Thyroid gland (tissue), 4 donors: ENCODE data around the gene POMT1. TPM values are rescaled to one million over a fixed set of nuclear protein-coding genes. Genes with fewer than 3 reads are reported as not detected.
"Not testable (repeated sequence)": the region's sequence is repeated elsewhere in the genome, so short reads cannot be mapped to it uniquely, and the experiment has no call there.

ENCODE experiments used
- DNase-seq, 2 donors: peaks; one replicate each; pipeline ENCODE4 v3.0.0-alpha.2; 2019
- H3K27ac ChIP-seq, 3 donors: fragments of 200-600 bp; sonication (generic); 1 replicate in 2 of 3; 2 replicates in 1 of 3; pipeline ENCODE4 v1.5.1; 2016 to 2019; ENCODE audit warnings: mild to moderate bottlenecking in 1 of 3, moderate library complexity in 1 of 3
- H3K27me3 ChIP-seq: fragments of 200-600 bp; sonication (generic); one replicate; pipeline ENCODE4 v1.5.1; 2019
- H3K36me3 ChIP-seq, 2 donors: fragments of 200-600 bp; sonication (generic); one replicate each; pipeline ENCODE4 v1.5.1; 2016 to 2019
- H3K4me1 ChIP-seq, 2 donors: fragments of 200-600 bp; sonication (generic); one replicate each; pipeline ENCODE4 v1.5.1; 2017 to 2019
- H3K4me3 ChIP-seq, 3 donors: fragments of 200-600 bp; sonication (generic); replicated peaks in 1 of 3; 1 replicate in 2 of 3; 2 replicates in 1 of 3; pipeline ENCODE4 v1.5.1; 2016; ENCODE audit warnings: mild to moderate bottlenecking in 1 of 3
- H3K9me3 ChIP-seq: fragments of 200-600 bp; sonication (generic); one replicate; pipeline ENCODE4 v1.5.1; 2017
- CTCF ChIP-seq, 6 experiments: fragments of 200-600 bp in 3 of 6; fragments of 450-650 bp in 3 of 6; sonication (generic) in 3 of 6; IDR thresholded peaks; one replicate each; pipeline ENCODE4 v1.5.1; 2016 to 2019; ENCODE audit warnings: antibody characterized with exemption in 6 of 6, mild to moderate bottlenecking in 2 of 6, inconsistent platforms in 1 of 6, moderate library complexity in 1 of 6
- POLR2A ChIP-seq, 2 donors: fragments of 450-650 bp; IDR thresholded peaks; one replicate each; pipeline ENCODE4 v1.6.1; 2017; ENCODE audit warnings: antibody characterized with exemption in 2 of 2, mild to moderate bottlenecking in 2 of 2, moderate library complexity in 1 of 2
- WGBS, 2 donors: methylation state at CpG; one replicate each; pipeline ENCODE4 v1.1.5; 2017; 5-methylcytosine and 5-hydroxymethylcytosine counted together
- intact Hi-C: fragments of 100-400 bp; cut with DNase I; formaldehyde crosslinking; loops from one replicate; pipeline ENCODE4 v1.15.1; 2023
- total RNA-seq, 4 donors: library from RNA; depleted of rRNA; stranded (reverse); fragments of >200 nt; gene quantifications; one replicate each; pipeline ENCODE4 v1.2.3, GENCODE V29; 2016

The POMT1 gene
- total RNA-seq, 4 donors from 2014 or later = 21.8 to 51.0 (median 33.9) TPM

GRCh38 chr9:131503626-131504465 is 1.1 kb downstream of the POMT1 start:
- Histone ChIP-seq H3K36me3 (peaks cover 0 to 8% of the 10 kb centered on the region in 2 donors), H3K9me3 (no peaks in the 10 kb centered on the region), H3K4me3 (peak overlapping the region; percentile 66 to 85 (median 82)), H3K4me1 (peaks cover 13 to 17% of the 10 kb centered on the region in 2 donors), H3K27me3 (no peaks in the 10 kb centered on the region), H3K27ac (no peak overlapping the region)
- no peak for TF ChIP-seq CTCF (IDR thresholded peaks at IDR 0.05)
- no peak for TF ChIP-seq POLR2A (IDR thresholded peaks at IDR 0.05)
- WGBS, 2 donors = 18 to 22% methylated on average over 10 to 30 of the region's 32 CpGs
- peak; percentile 16 to 18 for DNase-seq
- intact Hi-C loops = no loop called here

- 96% methylated on average over 8 of the region's 8 CpGs for WGBS, 2 donors
Measured at GRCh38 chr9:131505012-131505411, 2.3 kb downstream of the POMT1 start.

GRCh38 chr9:131511416-131511815 is 8.7 kb downstream of the POMT1 start:
- intact Hi-C loops = no loop called here
- Histone ChIP-seq H3K9me3 (no peaks in the 10 kb centered on the region), H3K27me3 (no peaks in the 10 kb centered on the region), H3K4me1 (no peaks in the 10 kb centered on the region), H3K36me3 (peaks cover 32 to 53% of the 10 kb centered on the region in 2 donors), H3K4me3 (no peak overlapping the region), H3K27ac (no peak overlapping the region)
- TF ChIP-seq CTCF (IDR thresholded peaks at IDR 0.05) (no peak), POLR2A (IDR thresholded peaks at IDR 0.05) (no peak)
- no peak for DNase-seq
- 59 to 71% methylated on average over 7 of the region's 7 CpGs for WGBS, 2 donors

More at GRCh38 chr9:131505012-131505411, 2.3 kb downstream of the POMT1 start:
- H3K36me3 ChIP-seq = peaks cover 0 to 11% of the 10 kb centered on the region in 2 donors
- H3K9me3 ChIP-seq = no peaks in the 10 kb centered on the region
- H3K4me3 ChIP-seq = no peak overlapping the region
- H3K27me3 ChIP-seq = no peaks in the 10 kb centered on the region
- DNase-seq = no peak
- H3K4me1 ChIP-seq = peaks cover 13 to 17% of the 10 kb centered on the region in 2 donors
- TF ChIP-seq CTCF (IDR thresholded peaks at IDR 0.05) = no peak
- no peak for TF ChIP-seq POLR2A (IDR thresholded peaks at IDR 0.05)
- no peak overlapping the region for H3K27ac ChIP-seq
- intact Hi-C loops = no loop called here

- TF ChIP-seq POLR2A (IDR thresholded peaks at IDR 0.05) (no peak), CTCF (IDR thresholded peaks at IDR 0.05) (no peak)
- Histone ChIP-seq H3K27ac (no peak overlapping the region), H3K27me3 (no peaks in the 10 kb centered on the region), H3K4me3 (no peak overlapping the region), H3K36me3 (peaks cover 32 to 58% of the 10 kb centered on the region in 2 donors), H3K9me3 (no peaks in the 10 kb centered on the region), H3K4me1 (no peaks in the 10 kb centered on the region)
- no peak for DNase-seq
- intact Hi-C loops = no loop called here
- 94 to 99% methylated on average over 5 to 6 of the region's 6 CpGs for WGBS, 2 donors
Measured at GRCh38 chr9:131511880-131512279, 9.2 kb downstream of the POMT1 start.

DNA sequence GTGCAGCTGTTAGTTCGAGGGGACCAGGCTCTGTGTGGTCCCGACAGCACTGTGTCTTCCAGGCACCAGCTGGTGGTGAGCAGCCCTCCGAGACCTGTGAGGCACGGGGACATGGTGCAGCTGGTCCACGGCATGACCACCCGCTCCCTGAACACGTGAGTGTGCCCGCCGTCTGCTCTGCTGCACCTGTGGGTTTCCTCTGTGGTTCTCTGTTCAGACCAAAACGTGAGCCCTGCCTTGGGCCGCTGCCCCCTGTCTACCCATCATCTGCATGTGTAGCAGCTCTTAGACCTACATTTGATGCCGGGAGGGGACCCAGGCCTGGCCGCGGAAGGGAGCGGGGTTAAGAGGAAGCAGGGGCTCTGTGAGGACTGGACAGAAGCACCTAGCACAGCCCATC is 10.5 kb downstream of the POMT1 start:
- WGBS, 2 donors = 95 to 96% methylated on average over 6 to 7 of the region's 15 CpGs
- TF ChIP-seq CTCF (IDR thresholded peaks at IDR 0.05) (no peak), POLR2A (IDR thresholded peaks at IDR 0.05) (no peak)
- H3K4me1 ChIP-seq = no peaks in the 10 kb centered on the region
- H3K36me3 ChIP-seq = peaks cover 32 to 54% of the 10 kb centered on the region in 2 donors
- no peak overlapping the region for H3K4me3 ChIP-seq
- H3K27me3 ChIP-seq = no peaks in the 10 kb centered on the region
- no peak for DNase-seq
- intact Hi-C loops = no loop called here
- H3K9me3 ChIP-seq = no peaks in the 10 kb centered on the region
- no peak overlapping the region for H3K27ac ChIP-seq

- H3K9me3 ChIP-seq, H3K4me3 ChIP-seq, H3K27me3 ChIP-seq, H3K27ac ChIP-seq, H3K4me1 ChIP-seq, DNase-seq, intact Hi-C loops: not testable (repeated sequence)
- peaks cover 46 to 70% of the 10 kb centered on the region in 2 donors for H3K36me3 ChIP-seq
- 72 to 81% methylated on average over 8 to 9 of the region's 12 CpGs for WGBS, 2 donors
Measured at GRCh38 chr9:131515559-131516031, 12.9 kb downstream of the POMT1 start.
